DMS 273 treated with DMSO at 0.1 percent for 48 hours (cell line): Measurements from ENCODE around the gene ADAMTS14.

Source experiments
- DNase-seq: peaks from one replicate; lab custom pipeline; 2025; lab: John Stamatoyannopoulos, UW

Gene ADAMTS14

DNA sequence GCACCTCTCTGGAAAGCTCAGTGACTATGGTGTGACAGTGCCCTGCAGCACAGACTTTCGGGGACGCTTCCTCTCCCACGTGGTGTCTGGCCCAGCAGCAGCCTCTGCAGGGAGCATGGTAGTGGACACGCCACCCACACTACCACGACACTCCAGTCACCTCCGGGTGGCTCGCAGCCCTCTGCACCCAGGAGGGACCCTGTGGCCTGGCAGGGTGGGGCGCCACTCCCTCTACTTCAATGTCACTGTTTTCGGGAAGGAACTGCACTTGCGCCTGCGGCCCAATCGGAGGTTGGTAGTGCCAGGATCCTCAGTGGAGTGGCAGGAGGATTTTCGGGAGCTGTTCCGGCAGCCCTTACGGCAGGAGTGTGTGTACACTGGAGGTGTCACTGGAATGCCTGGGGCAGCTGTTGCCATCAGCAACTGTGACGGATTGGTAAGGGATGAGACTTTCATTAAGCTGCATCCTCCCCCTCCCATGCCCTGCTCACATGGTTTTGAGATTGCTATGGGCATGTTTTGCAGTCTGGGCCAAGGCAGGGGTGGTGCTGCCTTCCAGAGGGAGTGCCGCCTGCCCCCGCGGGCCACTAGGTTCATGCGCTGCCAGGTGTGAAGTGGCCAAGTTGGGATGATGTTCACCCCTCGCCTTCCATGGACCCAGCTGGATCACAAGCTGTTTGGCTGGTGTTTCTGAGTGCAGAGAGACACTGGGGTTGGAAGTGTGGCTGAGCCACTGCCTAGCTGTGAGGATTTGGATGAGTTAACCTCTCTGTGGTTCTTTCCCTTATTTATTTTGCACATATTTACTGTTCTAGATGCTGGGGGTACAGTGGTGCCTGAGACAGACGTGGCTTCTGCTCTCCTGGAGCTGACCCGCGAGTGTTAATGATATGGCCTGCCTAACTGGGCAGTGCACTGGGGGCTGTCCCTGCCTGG is 2.5 kb downstream of the ADAMTS14 start:
- no peak for DNase-seq

DNA sequence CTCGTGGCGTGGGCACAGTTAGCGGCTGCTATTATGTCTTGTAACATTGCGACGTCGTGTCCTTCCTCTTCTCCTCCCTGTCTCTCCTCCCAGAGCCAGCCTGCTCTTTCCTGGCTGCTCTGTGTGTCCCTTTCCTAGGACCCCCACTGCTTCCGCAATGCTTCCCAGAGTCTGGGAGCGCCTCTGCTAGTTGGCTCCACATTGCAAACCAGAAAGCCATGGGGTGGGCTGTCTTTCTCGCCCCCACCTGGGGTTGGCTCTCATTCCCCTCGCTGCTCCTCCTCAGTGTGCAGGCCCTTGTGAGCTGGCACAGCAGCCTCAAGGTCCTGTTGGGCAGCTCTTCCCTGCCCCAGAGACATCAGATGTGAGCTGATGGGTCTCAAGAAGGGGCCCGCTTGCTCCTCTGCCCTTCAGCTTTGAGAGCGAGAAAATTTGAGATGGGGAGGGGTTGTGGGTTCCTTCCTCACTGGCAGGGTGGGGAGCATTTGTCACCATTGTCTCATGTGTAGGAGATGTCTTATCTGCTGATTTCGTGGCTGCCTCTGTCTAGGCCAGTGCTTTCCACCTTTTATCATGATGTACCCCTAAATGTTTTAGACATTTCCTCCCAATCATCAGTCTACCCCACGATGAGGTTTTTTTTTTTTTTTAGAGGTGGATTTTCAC is 3.3 kb downstream of the ADAMTS14 start:
- DNase-seq, result no peak

DNA sequence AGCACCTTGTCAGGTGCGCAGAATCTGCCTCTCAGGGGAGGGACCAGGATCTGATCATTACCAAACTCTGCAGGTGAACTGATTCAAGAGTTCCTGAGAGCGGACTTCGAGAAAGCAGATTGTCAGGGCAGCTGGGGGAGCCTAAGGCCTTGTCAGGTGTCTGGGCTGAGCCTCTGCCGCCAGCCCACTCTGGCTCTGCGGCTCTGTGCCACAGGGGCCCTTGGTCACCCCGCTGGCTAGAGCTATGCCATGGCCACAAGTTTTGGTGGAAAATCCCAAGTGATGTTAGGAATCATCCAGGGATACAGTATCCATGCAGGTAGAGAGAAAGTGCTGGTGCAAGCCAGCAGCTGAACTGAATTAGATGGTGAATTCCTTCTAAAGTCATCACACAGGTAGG is 4.2 kb downstream of the ADAMTS14 start:
- DNase-seq, result no peak

- DNase-seq, result no peak
These were observed 4.7 kb downstream of the ADAMTS14 start for GRCh38 chr10:70677016-70677415.

GRCh38 chr10:70677620-70678249 is 5.4 kb downstream of the ADAMTS14 start:
- no peak for DNase-seq

DNA sequence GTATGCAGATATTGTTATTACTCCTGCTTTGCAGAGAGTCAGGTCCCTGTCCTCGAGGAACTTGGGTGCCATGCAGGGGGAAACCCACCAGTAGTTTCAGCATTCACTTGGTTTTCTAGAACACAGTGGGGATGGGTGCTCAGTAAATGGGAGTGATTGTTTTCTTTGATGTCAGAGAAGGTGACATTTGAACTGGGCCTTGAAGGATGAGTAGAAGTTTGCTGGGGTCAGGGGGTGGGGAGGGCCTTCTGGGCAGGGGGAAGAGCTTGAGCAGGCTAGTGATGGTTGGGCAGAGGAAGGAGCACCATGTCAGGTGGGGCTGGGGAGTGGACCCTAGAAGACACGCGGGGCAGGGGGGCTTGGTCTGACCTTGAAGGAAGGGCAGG is 5.9 kb downstream of the ADAMTS14 start:
- DNase-seq, result no peak

DNA sequence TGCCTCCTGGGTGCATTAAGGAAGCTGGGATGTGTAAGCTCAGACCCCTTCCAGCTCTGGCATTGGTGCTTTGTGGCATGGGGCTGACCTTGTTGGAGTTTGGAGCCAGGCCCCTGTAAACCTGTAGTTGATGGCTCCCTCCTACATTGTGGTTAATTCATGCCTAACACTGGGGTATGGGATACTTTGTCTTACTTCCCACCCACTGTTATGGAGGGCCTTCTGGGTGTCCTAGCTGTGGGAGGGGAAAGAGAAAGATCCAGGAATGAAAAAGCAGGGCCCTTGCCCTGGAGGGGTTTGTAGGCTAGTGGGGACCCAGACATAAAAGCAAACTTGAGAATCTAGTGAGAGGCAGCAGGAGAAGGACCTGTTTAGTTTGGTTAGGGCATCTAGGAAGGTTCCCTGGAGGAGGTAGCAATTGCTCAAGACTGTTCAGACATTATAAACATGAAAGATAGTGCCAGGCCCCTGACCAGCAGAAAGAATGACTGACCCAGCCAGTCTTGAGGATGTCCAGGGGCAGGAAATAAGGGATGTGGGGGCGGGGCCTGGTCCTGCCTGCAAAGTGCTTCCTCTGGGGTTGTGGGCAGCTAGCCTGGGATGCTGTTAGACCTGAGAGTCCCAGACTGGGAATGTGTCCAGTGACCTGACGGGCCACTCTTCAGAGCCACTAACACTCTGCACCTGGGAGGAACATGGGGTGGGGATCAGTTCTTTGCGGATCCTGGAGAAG is 6.6 kb downstream of the ADAMTS14 start:
- no peak for DNase-seq

- DNase-seq, result peak; percentile 82
These were observed 7.2 kb downstream of the ADAMTS14 start for GRCh38 chr10:70679498-70679897.

GRCh38 chr10:70680899-70681730 is 8.8 kb downstream of the ADAMTS14 start:
- DNase-seq, result no peak

GRCh38 chr10:70681731-70682005 is 9.4 kb downstream of the ADAMTS14 start:
- no peak for DNase-seq

- no peak for DNase-seq
These were observed 10.8 kb downstream of the ADAMTS14 start for GRCh38 chr10:70682920-70683600.

DNA sequence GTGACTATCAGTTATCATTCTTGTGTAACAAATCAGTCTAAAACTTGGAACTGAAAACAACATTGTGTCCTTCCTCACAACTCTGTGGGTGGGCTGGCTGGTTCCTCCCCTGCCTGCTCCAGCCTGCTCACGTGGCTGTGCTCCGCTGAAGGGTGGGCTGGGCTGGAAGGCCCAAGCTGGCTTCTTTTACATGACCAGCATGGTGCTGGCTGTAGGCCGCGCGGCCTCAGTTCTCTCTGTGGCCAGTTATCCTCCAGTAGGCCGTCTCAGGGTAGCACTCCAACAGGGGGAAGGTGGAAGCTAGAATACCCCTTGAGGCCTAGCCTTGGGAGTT is 11.3 kb downstream of the ADAMTS14 start:
- no peak for DNase-seq

GRCh38 chr10:70683940-70684339 is 11.6 kb downstream of the ADAMTS14 start:
- no peak for DNase-seq

DNA sequence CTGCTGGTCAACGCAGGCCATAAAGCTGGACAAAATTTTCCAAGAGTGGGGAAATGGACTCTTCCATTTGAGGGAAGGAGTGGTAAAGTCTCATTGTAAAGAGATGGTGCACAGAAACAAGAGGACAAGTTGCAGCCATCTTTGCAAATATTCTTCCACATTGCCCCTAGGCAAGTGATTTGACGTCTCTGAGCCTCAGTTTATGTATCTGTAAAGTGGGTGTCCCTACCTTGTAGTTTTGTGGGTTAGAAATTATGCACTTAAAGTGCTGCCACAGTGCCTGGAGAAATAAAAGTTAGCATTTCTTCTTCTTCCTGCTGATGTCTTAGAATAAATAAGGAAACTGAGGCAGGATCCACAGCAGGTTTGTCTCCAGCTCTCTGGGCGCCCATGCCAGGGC is 12.1 kb downstream of the ADAMTS14 start:
- no peak for DNase-seq

- DNase-seq, result no peak
These were observed 12.6 kb downstream of the ADAMTS14 start for GRCh38 chr10:70684839-70685454.

DNA sequence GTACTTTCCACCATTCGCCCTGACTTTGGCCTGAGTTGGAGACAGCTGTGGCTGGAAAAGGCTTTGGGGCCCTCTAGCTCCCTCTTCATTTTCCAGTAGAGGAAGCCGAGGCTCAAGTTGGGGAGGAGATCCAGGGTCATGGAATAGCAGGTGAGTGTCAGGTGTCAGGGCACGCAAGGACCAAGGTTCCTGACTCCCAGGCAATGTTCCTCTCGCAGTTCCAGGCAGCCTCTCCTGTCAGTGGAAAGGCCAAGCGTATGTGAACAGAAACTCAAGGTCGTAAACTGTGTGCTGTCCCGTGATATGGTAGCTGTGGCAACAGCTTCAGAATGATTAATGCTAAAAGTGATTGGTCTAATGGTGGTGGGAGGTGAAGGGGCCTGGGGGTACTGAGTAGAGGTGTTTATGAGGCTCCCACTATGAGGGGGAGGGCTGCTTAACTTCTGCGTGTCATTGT is 13.2 kb downstream of the ADAMTS14 start:
- no peak for DNase-seq

GRCh38 chr10:70688828-70689227 is 16.5 kb downstream of the ADAMTS14 start:
- no peak for DNase-seq

DNA sequence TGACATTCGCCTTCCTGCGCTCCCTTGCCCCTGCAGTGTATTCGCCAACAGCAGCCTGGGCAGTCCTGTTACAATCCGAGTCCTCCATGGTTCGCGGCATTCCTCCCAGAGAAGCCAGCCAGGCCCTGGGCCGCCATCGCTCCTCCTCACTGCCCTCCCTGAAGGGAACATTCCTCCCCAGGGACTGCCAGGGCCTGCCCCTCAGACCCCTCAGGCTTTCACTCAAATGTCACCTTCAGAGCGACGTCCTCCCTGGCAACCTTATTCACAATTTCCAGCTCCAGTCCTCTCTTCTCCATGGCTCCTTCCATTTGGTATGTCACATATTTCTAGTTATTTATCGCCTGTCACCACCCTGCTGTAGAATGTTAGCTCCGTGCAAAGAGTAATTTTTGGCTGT is 17.4 kb downstream of the ADAMTS14 start:
- DNase-seq, result no peak

DNA sequence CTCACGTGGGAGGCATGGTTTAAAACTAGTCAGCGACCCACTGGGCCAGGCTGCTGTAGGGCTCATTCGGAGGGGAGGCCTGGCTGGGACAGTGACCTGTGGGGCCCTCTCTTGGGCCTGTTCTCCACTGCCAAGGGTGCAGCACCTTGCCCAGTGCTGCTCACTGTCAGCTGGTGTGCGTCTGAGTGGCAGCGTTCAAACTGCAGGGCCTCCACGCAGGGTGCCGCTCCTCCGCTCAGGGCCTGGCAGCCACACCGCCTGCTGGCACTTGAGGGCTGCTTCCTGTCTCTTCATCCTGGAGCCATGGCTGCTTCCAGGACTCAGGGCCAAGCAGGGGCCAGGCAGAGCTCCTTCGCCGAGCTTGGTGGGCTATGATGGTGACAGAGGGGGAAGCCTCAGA is 18.3 kb downstream of the ADAMTS14 start:
- DNase-seq, result no peak

DNA sequence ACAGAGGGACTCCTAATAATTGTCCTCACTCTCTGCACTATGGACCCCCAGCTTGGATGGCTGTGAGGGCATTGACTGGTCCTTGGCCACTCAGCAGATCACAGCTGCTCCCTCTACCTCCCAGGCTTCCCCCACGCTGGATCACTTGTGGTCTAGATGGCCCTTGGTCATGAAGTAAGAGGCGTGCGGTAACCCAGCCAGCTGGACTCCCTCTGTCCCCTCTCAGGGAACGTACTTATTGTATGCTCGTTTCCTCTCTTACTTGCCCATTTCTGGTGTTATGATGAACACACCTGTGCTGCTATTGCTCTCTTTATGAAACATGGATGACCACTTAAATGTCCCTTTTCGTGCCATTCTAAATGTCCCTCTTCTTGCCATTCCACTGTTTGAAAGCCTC is 19.3 kb downstream of the ADAMTS14 start:
- DNase-seq, result no peak
